ENCODE data around the gene TSPO. TPM values are rescaled to one million over a fixed set of nuclear protein-coding genes. Genes with fewer than 3 reads are reported as not detected.

TSPO gene
- total RNA-seq, 2 experiments from 2014 or later, result 131 to 143 TPM

- H3K27ac Mint-ChIP-seq, result no peak overlapping the region
- H3K27me3 Mint-ChIP-seq, result no peaks in the 10 kb centered on the region
- ChIA-PET CTCF (no interaction called here), POLR2A (no interaction called here)
- intact Hi-C loops (cut with micrococcal nuclease), result no loop called here
- H3K4me3 Mint-ChIP-seq, result no peak overlapping the region
- DNase-seq, result no peak
- H3K9me3 Mint-ChIP-seq, result no peaks in the 10 kb centered on the region
- no peaks in the 10 kb centered on the region for H3K36me3 Mint-ChIP-seq
- H3K4me1 Mint-ChIP-seq (ENCODE audit: low read depth), result peaks cover 6% of the 10 kb centered on the region
These were observed 51.5 kb downstream of the TSPO start for GRCh38 chr22:43202756-43203410.

GRCh38 chr22:43203471-43203981, 52.2 kb downstream of the TSPO start:
- Mint-ChIP-seq H3K27ac (no peak overlapping the region), H3K4me3 (no peak overlapping the region), H3K4me1 (ENCODE audit: low read depth) (peaks cover 6% of the 10 kb centered on the region), H3K27me3 (no peaks in the 10 kb centered on the region), H3K36me3 (no peaks in the 10 kb centered on the region), H3K9me3 (no peaks in the 10 kb centered on the region)
- DNase-seq, result no peak
- ChIA-PET POLR2A (no interaction called here), CTCF (no interaction called here)
- intact Hi-C loops (cut with micrococcal nuclease), result no loop called here

- CTCF ChIA-PET, result no interaction called here
- no peak for DNase-seq
These were observed 53.9 kb downstream of the TSPO start for GRCh38 chr22:43205261-43205691.

GRCh38 chr22:43205748-43206508, 54.6 kb downstream of the TSPO start:
- Mint-ChIP-seq H3K36me3 (no peaks in the 10 kb centered on the region), H3K4me3 (no peak overlapping the region), H3K27me3 (no peaks in the 10 kb centered on the region), H3K27ac (no peak overlapping the region), H3K4me1 (ENCODE audit: low read depth) (peaks cover 6% of the 10 kb centered on the region), H3K9me3 (no peaks in the 10 kb centered on the region)
- DNase-seq, result peak; percentile 17
- CTCF ChIA-PET, result no interaction called here
- intact Hi-C loops (cut with micrococcal nuclease), result no loop called here
- POLR2A ChIA-PET, result no interaction called here

More at GRCh38 chr22:43205261-43205691, 53.9 kb downstream of the TSPO start:
- H3K27ac Mint-ChIP-seq, result no peak overlapping the region
- H3K36me3 Mint-ChIP-seq, result no peaks in the 10 kb centered on the region
- H3K4me3 Mint-ChIP-seq, result no peak overlapping the region
- peaks cover 6% of the 10 kb centered on the region for H3K4me1 Mint-ChIP-seq (ENCODE audit: low read depth)
- intact Hi-C loops (cut with micrococcal nuclease), result no loop called here
- POLR2A ChIA-PET, result no interaction called here
- H3K27me3 Mint-ChIP-seq, result no peaks in the 10 kb centered on the region
- no peaks in the 10 kb centered on the region for H3K9me3 Mint-ChIP-seq

GRCh38 chr22:43206509-43207161, 55.3 kb downstream of the TSPO start:
- H3K4me1 Mint-ChIP-seq (ENCODE audit: low read depth), result peaks cover 6% of the 10 kb centered on the region
- H3K27ac Mint-ChIP-seq, result no peak overlapping the region
- H3K36me3 Mint-ChIP-seq, result no peaks in the 10 kb centered on the region
- H3K4me3 Mint-ChIP-seq, result no peak overlapping the region
- intact Hi-C loops (cut with micrococcal nuclease), result no loop called here
- ChIA-PET CTCF (no interaction called here), POLR2A (no interaction called here)
- DNase-seq, result no peak
- no peaks in the 10 kb centered on the region for H3K9me3 Mint-ChIP-seq
- H3K27me3 Mint-ChIP-seq, result no peaks in the 10 kb centered on the region

- DNase-seq, result no peak
- H3K36me3 Mint-ChIP-seq, result no peaks in the 10 kb centered on the region
- H3K27me3 Mint-ChIP-seq, result no peaks in the 10 kb centered on the region
- ChIA-PET POLR2A (no interaction called here), CTCF (no interaction called here)
- peaks cover 6% of the 10 kb centered on the region for H3K4me1 Mint-ChIP-seq (ENCODE audit: low read depth)
- intact Hi-C loops (cut with micrococcal nuclease), result no loop called here
- no peak overlapping the region for H3K4me3 Mint-ChIP-seq
- H3K27ac Mint-ChIP-seq, result no peak overlapping the region
- H3K9me3 Mint-ChIP-seq, result no peaks in the 10 kb centered on the region
These were observed 56.0 kb downstream of the TSPO start for GRCh38 chr22:43207386-43207785.

- Mint-ChIP-seq H3K27ac (no peak overlapping the region), H3K9me3 (no peaks in the 10 kb centered on the region), H3K4me1 (ENCODE audit: low read depth) (peaks cover 6% of the 10 kb centered on the region), H3K27me3 (no peaks in the 10 kb centered on the region), H3K4me3 (no peak overlapping the region), H3K36me3 (no peaks in the 10 kb centered on the region)
- ChIA-PET POLR2A (no interaction called here), CTCF (no interaction called here)
- intact Hi-C loops (cut with micrococcal nuclease), result no loop called here
- DNase-seq, result no peak
These were observed 56.7 kb downstream of the TSPO start for GRCh38 chr22:43207849-43208702.

- Mint-ChIP-seq H3K27ac (no peak overlapping the region), H3K4me1 (ENCODE audit: low read depth) (peaks cover 6% of the 10 kb centered on the region), H3K27me3 (no peaks in the 10 kb centered on the region), H3K4me3 (no peak overlapping the region), H3K36me3 (no peaks in the 10 kb centered on the region), H3K9me3 (no peaks in the 10 kb centered on the region)
- POLR2A ChIA-PET, result no interaction called here
- CTCF ChIA-PET, result no interaction called here
- intact Hi-C loops (cut with micrococcal nuclease), result no loop called here
- DNase-seq, result no peak
These were observed 57.6 kb downstream of the TSPO start for GRCh38 chr22:43208703-43209522.

GRCh38 chr22:43209523-43209890, 58.1 kb downstream of the TSPO start:
- CTCF ChIA-PET, result no interaction called here

GRCh38 chr22:43209971-43210370, 58.6 kb downstream of the TSPO start:
- Mint-ChIP-seq H3K27me3 (no peaks in the 10 kb centered on the region), H3K4me3 (no peak overlapping the region), H3K4me1 (ENCODE audit: low read depth) (peaks cover 6% of the 10 kb centered on the region), H3K36me3 (no peaks in the 10 kb centered on the region), H3K27ac (no peak overlapping the region), H3K9me3 (no peaks in the 10 kb centered on the region)
- ChIA-PET CTCF (no interaction called here), POLR2A (no interaction called here)
- no peak for DNase-seq
- intact Hi-C loops (cut with micrococcal nuclease), result no loop called here

More at GRCh38 chr22:43209523-43209890, 58.1 kb downstream of the TSPO start:
- H3K27ac Mint-ChIP-seq, result no peak overlapping the region
- peaks cover 6% of the 10 kb centered on the region for H3K4me1 Mint-ChIP-seq (ENCODE audit: low read depth)
- no peak overlapping the region for H3K4me3 Mint-ChIP-seq
- no peaks in the 10 kb centered on the region for H3K9me3 Mint-ChIP-seq
- DNase-seq, result no peak
- intact Hi-C loops (cut with micrococcal nuclease), result no loop called here
- POLR2A ChIA-PET, result no interaction called here
- H3K27me3 Mint-ChIP-seq, result no peaks in the 10 kb centered on the region
- no peaks in the 10 kb centered on the region for H3K36me3 Mint-ChIP-seq

GRCh38 chr22:43210631-43211515, 59.5 kb downstream of the TSPO start:
- intact Hi-C loops (cut with micrococcal nuclease), result no loop called here
- no peaks in the 10 kb centered on the region for H3K9me3 Mint-ChIP-seq

More at GRCh38 chr22:43210631-43211515, 59.5 kb downstream of the TSPO start:
- no peak for DNase-seq
- CTCF ChIA-PET, result no interaction called here
- no peaks in the 10 kb centered on the region for H3K36me3 Mint-ChIP-seq
- no peak overlapping the region for H3K27ac Mint-ChIP-seq
- no peaks in the 10 kb centered on the region for H3K27me3 Mint-ChIP-seq
- no peak overlapping the region for H3K4me3 Mint-ChIP-seq
- POLR2A ChIA-PET, result interaction anchor here (0.7 kb wide), 1 partner anchor 21 kb away, joined by 4 read pairs; no protein-coding TSS in a partner anchor
- H3K4me1 Mint-ChIP-seq (ENCODE audit: low read depth), result peaks cover 6% of the 10 kb centered on the region

Data from activated CD4-positive, alpha-beta memory T cell treated with anti-CD3 and anti-CD28 coated beads for 36 hours (primary cell).